AG08396 (cell line): Measurements from ENCODE around the gene CDT1.
A peak's percentile ranks its signal among the peaks of the same experiment; 100 is the strongest.

ENCODE experiments used
- DNase-seq: peaks from one replicate; pipeline ENCODE4 v3.0.0; 2012; ENCODE audit warnings: low spot score, mixed read lengths

CDT1 gene

GRCh38 chr16:88856122-88856827 is 52.7 kb downstream of the CDT1 start:
- DNase-seq = no peak

- DNase-seq = peak; percentile 100
These were observed 53.5 kb downstream of the CDT1 start, which contains the start of the genes GALNS and TRAPPC2L for GRCh38 chr16:88856828-88857727. Gene GALNS, minus strand, starts transcription at chr16:88856947. Its CDS starts 70 bp downstream, at chr16:88856877. Gene TRAPPC2L, plus strand, starts transcription at chr16:88857127. Its CDS starts 24 bp downstream, at chr16:88857151.

- DNase-seq = peak; percentile 93
These were observed 54.2 kb downstream of the CDT1 start for GRCh38 chr16:88857728-88858339.
